HG03457 (cell line): Measurements from ENCODE around the gene DEFB128.
"Not testable (repeated sequence)": the region's sequence is repeated elsewhere in the genome, so short reads cannot be mapped to it uniquely, and the experiment has no call there.

Experiments used
- ATAC-seq: cut with Tn5 transposase; IDR thresholded peaks from one replicate; pipeline ENCODE4 v1.9.1; 2021; ENCODE audit warnings: moderate number of reproducible peaks; ENCODE audit not compliant: unreplicated experiment

DEFB128 gene

GRCh38 chr20:189611-190010 is at the start of gene DEFB128:
DEFB128 (minus strand) TSS chr20:189711; CDS start chr20:189623, 88 bp downstream.
- ATAC-seq = no peak

GRCh38 chr20:237929-238328 is 48.4 kb upstream of the DEFB128 start:
- no peak for ATAC-seq

GRCh38 chr20:237489-237888 is 48.0 kb upstream of the DEFB128 start:
- no peak for ATAC-seq

- no peak for ATAC-seq
Measured at GRCh38 chr20:235891-236290, 46.4 kb upstream of the DEFB128 start.

- no peak for ATAC-seq
Measured at GRCh38 chr20:227439-228105, 38.1 kb upstream of the DEFB128 start.

- no peak for ATAC-seq
Measured at GRCh38 chr20:226958-227357, 37.4 kb upstream of the DEFB128 start, which contains the start of gene DEFB129. DEFB129 (plus strand) TSS chr20:227258; CDS start chr20:227289, 31 bp downstream.

- not testable (repeated sequence) for ATAC-seq
Measured at GRCh38 chr20:225879-226278, 36.4 kb upstream of the DEFB128 start.

GRCh38 chr20:221258-221830 is 31.8 kb upstream of the DEFB128 start:
- no peak for ATAC-seq

- ATAC-seq = no peak
Measured at GRCh38 chr20:219290-220115, 30.0 kb upstream of the DEFB128 start.

GRCh38 chr20:217266-217665 is 27.8 kb upstream of the DEFB128 start:
- no peak for ATAC-seq

- ATAC-seq = no peak
Measured at GRCh38 chr20:215796-216195, 26.3 kb upstream of the DEFB128 start.

- ATAC-seq = no peak
Measured at GRCh38 chr20:214383-214782, 24.9 kb upstream of the DEFB128 start.

GRCh38 chr20:210809-211502 is 21.4 kb upstream of the DEFB128 start:
- ATAC-seq = no peak

- no peak for ATAC-seq
Measured at GRCh38 chr20:208942-209566, 19.5 kb upstream of the DEFB128 start.

- not testable (repeated sequence) for ATAC-seq
Measured at GRCh38 chr20:203630-204029, 14.1 kb upstream of the DEFB128 start.

- ATAC-seq = no peak
Measured at GRCh38 chr20:199996-200395, 10.5 kb upstream of the DEFB128 start.

- ATAC-seq = no peak
Measured at GRCh38 chr20:198225-198624, 8.7 kb upstream of the DEFB128 start.

GRCh38 chr20:187733-188132 is 1.8 kb downstream of the DEFB128 start:
- no peak for ATAC-seq

GRCh38 chr20:184288-184687 is 5.2 kb downstream of the DEFB128 start:
- ATAC-seq = no peak

- ATAC-seq = no peak
Measured at GRCh38 chr20:168876-169275, 20.6 kb downstream of the DEFB128 start.

GRCh38 chr20:164618-165017 is 24.9 kb downstream of the DEFB128 start:
- no peak for ATAC-seq
